ENCODE data around the gene PCDHA9. TPM values are rescaled to one million over a fixed set of nuclear protein-coding genes. Genes with fewer than 3 reads are reported as not detected.
"Not testable (repeated sequence)": the region's sequence is repeated elsewhere in the genome, so short reads cannot be mapped to it uniquely, and the experiment has no call there.

Gene PCDHA9
- total and polyA plus RNA-seq, 2 experiments from 2014 or later: 0.57 to 2.5 TPM

DNA sequence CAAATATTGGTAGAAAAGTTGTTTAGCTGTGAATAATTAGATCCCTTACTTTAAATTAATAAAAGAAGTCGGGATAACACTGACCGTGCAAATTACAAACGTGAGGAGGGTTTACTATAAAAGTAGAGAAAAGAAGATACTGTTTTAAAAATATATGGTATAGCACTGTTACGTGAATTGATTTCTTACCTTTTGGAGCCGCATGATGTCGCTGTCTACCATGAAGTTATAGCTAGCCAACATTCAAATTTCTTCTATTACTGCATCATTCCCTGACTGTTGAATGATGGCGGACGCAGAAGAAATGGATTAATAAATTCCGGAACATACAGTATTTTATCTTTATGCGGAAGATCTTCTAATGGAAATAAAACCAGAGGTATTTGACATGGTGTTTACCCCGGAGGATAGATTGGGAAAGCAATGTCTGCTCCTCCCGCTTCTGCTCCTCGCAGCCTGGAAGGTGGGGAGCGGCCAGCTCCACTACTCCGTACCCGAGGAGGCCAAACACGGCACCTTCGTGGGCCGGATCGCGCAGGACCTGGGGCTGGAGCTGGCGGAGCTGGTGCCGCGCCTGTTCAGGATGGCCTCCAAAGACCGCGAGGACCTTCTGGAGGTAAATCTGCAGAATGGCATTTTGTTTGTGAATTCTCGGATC, 20.3 kb upstream of the PCDHA9 start, which contains the start of gene PCDHA6:
Gene PCDHA6 (plus strand): TSS at position 257 of the 658 bp plus-strand sequence. CDS start 132 bp downstream, at position 389.
- Histone ChIP-seq H3K4me2 (no peak within 1 kb of the TSS), H3K27ac (no peak within 1 kb of the TSS), H3K4me1 (ENCODE audit: insufficient read depth) (no peaks in the 10 kb centered on the region), H2AFZ (no peak within 1 kb of the TSS), H4K20me1 (ENCODE audit: insufficient read depth, poor library complexity, severe bottlenecking) (no peaks in the 10 kb centered on the region), H3K9me2 (replicated peaks; ENCODE audit: insufficient read depth) (no peaks in the 10 kb centered on the region), H3K36me3 (replicated peaks; ENCODE audit: insufficient read depth, low read depth) (peaks cover 4% of the 10 kb centered on the region), H3K4me3 (no peak within 1 kb of the TSS), H3K27me3 (no peaks in the 10 kb centered on the region), H3K9me3 (ENCODE audit: low read depth) (peaks cover 43% of the 10 kb centered on the region), H3K79me2 (no peaks in the 10 kb centered on the region)
- DNase-seq (ENCODE audit: low spot score): no peak
- TF ChIP-seq EZH2phosphoT487 (IDR thresholded peaks at IDR 0.05; ENCODE audit: low read depth, severe bottlenecking, unreplicated experiment) (no peak), EZH2 (IDR thresholded peaks at IDR 0.05; ENCODE audit: borderline replicate concordance) (no peak)
- TF ChIP-seq, protein P1, sequence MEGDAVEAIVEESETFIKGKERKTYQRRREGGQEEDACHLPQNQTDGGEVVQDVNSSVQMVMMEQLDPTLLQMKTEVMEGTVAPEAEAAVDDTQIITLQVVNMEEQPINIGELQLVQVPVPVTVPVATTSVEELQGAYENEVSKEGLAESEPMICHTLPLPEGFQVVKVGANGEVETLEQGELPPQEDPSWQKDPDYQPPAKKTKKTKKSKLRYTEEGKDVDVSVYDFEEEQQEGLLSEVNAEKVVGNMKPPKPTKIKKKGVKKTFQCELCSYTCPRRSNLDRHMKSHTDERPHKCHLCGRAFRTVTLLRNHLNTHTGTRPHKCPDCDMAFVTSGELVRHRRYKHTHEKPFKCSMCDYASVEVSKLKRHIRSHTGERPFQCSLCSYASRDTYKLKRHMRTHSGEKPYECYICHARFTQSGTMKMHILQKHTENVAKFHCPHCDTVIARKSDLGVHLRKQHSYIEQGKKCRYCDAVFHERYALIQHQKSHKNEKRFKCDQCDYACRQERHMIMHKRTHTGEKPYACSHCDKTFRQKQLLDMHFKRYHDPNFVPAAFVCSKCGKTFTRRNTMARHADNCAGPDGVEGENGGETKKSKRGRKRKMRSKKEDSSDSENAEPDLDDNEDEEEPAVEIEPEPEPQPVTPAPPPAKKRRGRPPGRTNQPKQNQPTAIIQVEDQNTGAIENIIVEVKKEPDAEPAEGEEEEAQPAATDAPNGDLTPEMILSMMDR (IDR thresholded peaks at IDR 0.05; ENCODE audit: poor library complexity): no peak
- 97% methylated on average over 27 of the region's 27 CpGs for WGBS (ENCODE audit: low lambda C conversion rate, missing lambda C conversion rate)

DNA sequence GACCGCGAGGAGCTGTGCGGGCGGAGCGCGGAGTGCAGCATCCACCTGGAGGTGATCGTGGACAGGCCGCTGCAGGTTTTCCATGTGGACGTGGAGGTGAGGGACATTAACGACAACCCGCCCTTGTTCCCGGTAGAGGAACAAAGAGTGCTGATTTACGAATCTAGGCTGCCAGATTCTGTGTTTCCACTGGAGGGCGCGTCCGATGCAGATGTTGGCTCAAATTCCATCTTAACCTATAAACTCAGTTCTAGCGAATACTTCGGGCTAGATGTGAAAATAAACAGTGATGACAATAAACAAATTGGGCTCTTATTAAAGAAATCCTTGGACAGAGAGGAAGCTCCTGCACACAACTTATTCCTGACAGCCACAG, 19.8 kb upstream of the PCDHA9 start:
- Histone ChIP-seq H3K4me2 (no peak overlapping the region), H3K27me3 (no peaks in the 10 kb centered on the region), H3K4me1 (ENCODE audit: insufficient read depth) (no peaks in the 10 kb centered on the region), H3K36me3 (replicated peaks; ENCODE audit: insufficient read depth, low read depth) (peaks cover 5% of the 10 kb centered on the region), H3K9me2 (replicated peaks; ENCODE audit: insufficient read depth) (no peaks in the 10 kb centered on the region), H3K79me2 (no peaks in the 10 kb centered on the region), H4K20me1 (ENCODE audit: insufficient read depth, poor library complexity, severe bottlenecking) (no peaks in the 10 kb centered on the region), H3K4me3 (no peak overlapping the region), H3K27ac (no peak overlapping the region), H3K9me3 (ENCODE audit: low read depth) (peaks cover 47% of the 10 kb centered on the region), H2AFZ (no peak overlapping the region)
- 95% methylated on average over 18 of the region's 18 CpGs for WGBS (ENCODE audit: low lambda C conversion rate, missing lambda C conversion rate)
- TF ChIP-seq EZH2phosphoT487 (IDR thresholded peaks at IDR 0.05; ENCODE audit: low read depth, severe bottlenecking, unreplicated experiment) (no peak), EZH2 (IDR thresholded peaks at IDR 0.05; ENCODE audit: borderline replicate concordance) (no peak)
- TF ChIP-seq, protein P1 (IDR thresholded peaks at IDR 0.05; ENCODE audit: poor library complexity): no peak
- no peak for DNase-seq (ENCODE audit: low spot score)

DNA sequence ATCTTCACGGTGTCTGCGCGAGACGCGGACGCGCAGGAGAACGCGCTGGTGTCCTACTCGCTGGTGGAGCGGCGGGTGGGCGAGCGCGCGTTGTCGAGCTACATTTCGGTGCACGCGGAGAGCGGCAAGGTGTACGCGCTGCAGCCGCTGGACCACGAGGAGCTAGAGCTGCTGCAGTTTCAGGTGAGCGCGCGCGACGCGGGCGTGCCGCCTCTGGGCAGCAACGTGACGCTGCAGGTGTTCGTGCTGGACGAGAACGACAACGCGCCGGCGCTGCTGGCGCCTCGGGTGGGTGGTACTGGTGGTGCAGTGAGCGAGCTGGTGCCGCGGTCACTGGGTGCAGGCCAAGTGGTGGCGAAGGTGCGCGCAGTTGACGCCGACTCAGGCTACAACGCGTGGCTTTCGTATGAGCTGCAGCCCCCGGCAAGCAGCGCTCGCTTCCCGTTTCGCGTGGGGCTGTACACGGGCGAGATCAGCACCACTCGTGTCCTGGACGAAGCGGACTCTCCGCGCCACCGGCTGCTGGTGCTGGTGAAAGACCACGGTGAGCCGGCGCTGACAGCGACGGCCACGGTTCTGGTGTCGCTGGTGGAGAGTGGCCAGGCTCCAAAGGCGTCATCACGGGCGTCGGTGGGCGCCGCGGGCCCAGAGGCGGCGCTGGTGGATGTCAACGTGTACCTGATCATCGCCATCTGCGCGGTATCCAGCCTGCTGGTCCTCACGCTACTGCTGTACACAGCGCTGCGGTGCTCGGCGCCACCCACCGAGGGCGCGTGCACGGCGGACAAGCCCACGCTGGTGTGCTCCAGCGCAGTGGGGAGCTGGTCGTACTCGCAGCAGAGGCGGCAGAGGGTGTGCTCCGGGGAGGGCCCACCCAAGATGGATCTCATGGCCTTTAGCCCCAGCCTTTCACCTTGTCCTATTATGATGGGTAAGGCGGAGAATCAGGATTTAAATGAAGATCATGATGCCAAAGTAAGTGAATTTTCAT, 18.4 kb upstream of the PCDHA9 start:
- not testable (repeated sequence) for H3K79me2 ChIP-seq; H2AFZ ChIP-seq; H3K4me3 ChIP-seq; H3K4me1 ChIP-seq (ENCODE audit: insufficient read depth); H3K4me2 ChIP-seq; H3K27ac ChIP-seq; H3K27me3 ChIP-seq; H3K9me2 ChIP-seq (replicated peaks; ENCODE audit: insufficient read depth); H3K36me3 ChIP-seq (replicated peaks; ENCODE audit: insufficient read depth, low read depth); H4K20me1 ChIP-seq (ENCODE audit: insufficient read depth, poor library complexity, severe bottlenecking); DNase-seq (ENCODE audit: low spot score)
- H3K9me3 ChIP-seq (ENCODE audit: low read depth): peaks cover 47% of the 10 kb centered on the region
- WGBS (ENCODE audit: low lambda C conversion rate, missing lambda C conversion rate): over 99% methylated on average over 91 of the region's 106 CpGs

DNA sequence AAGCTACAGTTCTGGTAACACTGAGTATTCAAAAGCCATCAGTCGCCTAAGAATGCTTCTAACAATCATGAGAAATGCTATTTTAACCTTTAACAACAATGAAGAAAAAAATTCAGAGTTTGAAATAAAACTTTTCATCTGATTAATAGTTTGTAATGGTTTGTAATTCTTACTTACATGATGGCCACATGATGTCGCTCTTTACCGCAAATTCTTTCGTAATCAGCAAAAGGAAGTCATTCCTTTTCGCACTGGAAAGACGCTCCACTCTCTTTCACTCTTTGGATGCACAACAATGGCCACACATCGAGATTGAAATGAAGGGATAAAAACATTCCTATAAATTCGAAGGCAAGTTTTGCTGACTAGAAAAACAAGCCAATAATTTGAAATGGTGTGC, 14.2 kb upstream of the PCDHA9 start, which contains the start of gene PCDHA7:
Gene PCDHA7 (plus strand): TSS at position 277 of the 400 bp plus-strand sequence. CDS start 115 bp downstream, at position 392.
- H3K9me2 ChIP-seq (replicated peaks; ENCODE audit: insufficient read depth): no peaks in the 10 kb centered on the region
- no peak for DNase-seq (ENCODE audit: low spot score)
- no peaks in the 10 kb centered on the region for H4K20me1 ChIP-seq (ENCODE audit: insufficient read depth, poor library complexity, severe bottlenecking)
- peaks cover 26% of the 10 kb centered on the region for H3K9me3 ChIP-seq (ENCODE audit: low read depth)
- no peaks in the 10 kb centered on the region for H3K4me1 ChIP-seq (ENCODE audit: insufficient read depth)
- no peaks in the 10 kb centered on the region for H3K27me3 ChIP-seq
- H3K27ac ChIP-seq: no peak within 1 kb of the TSS
- H3K4me3 ChIP-seq: no peak within 1 kb of the TSS
- H3K79me2 ChIP-seq: no peaks in the 10 kb centered on the region
- H3K36me3 ChIP-seq (replicated peaks; ENCODE audit: insufficient read depth, low read depth): peaks cover 5% of the 10 kb centered on the region
- H2AFZ ChIP-seq: no peak within 1 kb of the TSS
- no peak for TF ChIP-seq EZH2 (IDR thresholded peaks at IDR 0.05; ENCODE audit: borderline replicate concordance)
- TF ChIP-seq, protein P1 (IDR thresholded peaks at IDR 0.05; ENCODE audit: poor library complexity): no peak
- no peak for TF ChIP-seq EZH2phosphoT487 (IDR thresholded peaks at IDR 0.05; ENCODE audit: low read depth, severe bottlenecking, unreplicated experiment)
- H3K4me2 ChIP-seq: no peak within 1 kb of the TSS
- WGBS (ENCODE audit: low lambda C conversion rate, missing lambda C conversion rate): 89% methylated on average over 8 of the region's 8 CpGs

DNA sequence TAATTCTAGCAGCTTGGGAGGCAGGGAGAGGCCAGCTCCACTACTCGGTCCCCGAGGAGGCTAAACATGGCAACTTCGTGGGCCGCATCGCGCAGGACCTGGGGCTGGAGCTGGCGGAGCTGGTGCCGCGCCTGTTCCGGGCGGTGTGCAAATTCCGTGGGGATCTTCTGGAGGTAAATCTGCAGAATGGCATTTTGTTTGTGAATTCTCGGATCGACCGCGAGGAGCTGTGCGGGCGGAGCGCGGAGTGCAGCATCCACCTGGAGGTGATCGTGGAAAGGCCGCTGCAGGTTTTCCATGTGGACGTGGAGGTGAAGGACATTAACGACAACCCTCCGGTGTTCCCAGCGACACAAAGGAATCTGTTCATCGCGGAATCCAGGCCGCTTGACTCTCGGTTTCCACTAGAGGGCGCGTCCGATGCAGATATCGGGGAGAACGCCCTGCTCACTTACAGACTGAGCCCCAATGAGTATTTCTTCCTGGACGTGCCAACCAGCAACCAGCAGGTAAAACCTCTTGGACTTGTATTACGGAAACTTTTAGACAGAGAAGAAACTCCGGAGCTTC, 13.7 kb upstream of the PCDHA9 start:
- H3K4me3 ChIP-seq: not testable (repeated sequence)

More for the DNA sequence above, 13.7 kb upstream of the PCDHA9 start:
- H3K4me1 ChIP-seq (ENCODE audit: insufficient read depth); H3K36me3 ChIP-seq (replicated peaks; ENCODE audit: insufficient read depth, low read depth); H3K27ac ChIP-seq; H3K79me2 ChIP-seq; H3K4me2 ChIP-seq; H3K27me3 ChIP-seq; H2AFZ ChIP-seq; H4K20me1 ChIP-seq (ENCODE audit: insufficient read depth, poor library complexity, severe bottlenecking); DNase-seq (ENCODE audit: low spot score); H3K9me2 ChIP-seq (replicated peaks; ENCODE audit: insufficient read depth): not testable (repeated sequence)
- H3K9me3 ChIP-seq (ENCODE audit: low read depth): peaks cover 29% of the 10 kb centered on the region
- WGBS (ENCODE audit: low lambda C conversion rate, missing lambda C conversion rate): 92% methylated on average over 28 of the region's 38 CpGs
